ENCODE data around the gene PRX. TPM values are rescaled to one million over a fixed set of nuclear protein-coding genes. Genes with fewer than 3 reads are reported as not detected.
A peak's percentile ranks its signal among the peaks of the same experiment; 100 is the strongest.

Gene PRX
- total RNA-seq, 1 experiment from 2014 or later = 2.2 TPM

- DNase-seq = no peak
Observed at GRCh38 chr19:40366697-40367561, 46.2 kb downstream of the PRX start.

GRCh38 chr19:40365613-40366401, 47.4 kb downstream of the PRX start:
- Histone ChIP-seq H2AFZ (ENCODE audit: low read length) (peak overlapping the region; percentile 84), H3K4me1 (ENCODE audit: insufficient read depth, low read length) (no peaks in the 10 kb centered on the region), H3K9me2 (replicated peaks; ENCODE audit: low read length) (no peaks in the 10 kb centered on the region), H4K20me1 (ENCODE audit: low read length) (no peaks in the 10 kb centered on the region), H3K9ac (ENCODE audit: low read length) (peak overlapping the region; percentile 67), H3K79me2 (ENCODE audit: low read length) (no peaks in the 10 kb centered on the region), H3K4me3 (ENCODE audit: low read length) (peak overlapping the region; percentile 74), H3K27ac (ENCODE audit: low read length) (no peak overlapping the region), H3K27me3 (ENCODE audit: low read length) (no peaks in the 10 kb centered on the region), H3K36me3 (ENCODE audit: low read depth, low read length) (no peaks in the 10 kb centered on the region), H3K4me2 (ENCODE audit: low read length) (peak overlapping the region; percentile 86), H3K9me3 (ENCODE audit: low read length) (no peaks in the 10 kb centered on the region), H3F3A (ENCODE audit: low read length, unreplicated experiment) (no peaks in the 10 kb centered on the region)
- intact Hi-C loops (cut with micrococcal nuclease) = no loop called here
- ATAC-seq (peak; percentile 89), DNase-seq (peak; percentile 65)
- TF ChIP-seq EZH2 (IDR thresholded peaks at IDR 0.05; ENCODE audit: low read length, unreplicated experiment) (no peak), CTCF (conservative IDR thresholded peaks at IDR 0.05; ENCODE audit: low read depth, low read length) (no peak), EZH2phosphoT487 (IDR thresholded peaks at IDR 0.05; ENCODE audit: borderline replicate concordance, low read length) (no peak)
- no TSS peak for BruUV-seq (replicated peaks)
- ChIA-PET CTCF (interaction anchor here (0.7 kb wide), 1 partner anchor 60 kb away, joined by 3 read pairs; no protein-coding TSS in a partner anchor), POLR2A (ENCODE audit: unreplicated experiment) (interaction anchor here (0.5 kb wide), 1 partner anchor 11 kb away, joined by 5 read pairs; no protein-coding TSS in a partner anchor)

More at GRCh38 chr19:40366697-40367561, 46.2 kb downstream of the PRX start:
- ATAC-seq = no peak
- Histone ChIP-seq H3K4me3 (ENCODE audit: low read length) (no peak overlapping the region), H3K79me2 (ENCODE audit: low read length) (no peaks in the 10 kb centered on the region), H3F3A (ENCODE audit: low read length, unreplicated experiment) (no peaks in the 10 kb centered on the region), H3K9me2 (replicated peaks; ENCODE audit: low read length) (no peaks in the 10 kb centered on the region), H3K9me3 (ENCODE audit: low read length) (no peaks in the 10 kb centered on the region), H4K20me1 (ENCODE audit: low read length) (no peaks in the 10 kb centered on the region), H3K4me2 (ENCODE audit: low read length) (no peak overlapping the region), H3K27me3 (ENCODE audit: low read length) (no peaks in the 10 kb centered on the region), H2AFZ (ENCODE audit: low read length) (no peak overlapping the region), H3K36me3 (ENCODE audit: low read depth, low read length) (no peaks in the 10 kb centered on the region), H3K9ac (ENCODE audit: low read length) (no peak overlapping the region), H3K27ac (ENCODE audit: low read length) (no peak overlapping the region), H3K4me1 (ENCODE audit: insufficient read depth, low read length) (no peaks in the 10 kb centered on the region)
- CTCF ChIA-PET = no interaction called here
- POLR2A ChIA-PET (ENCODE audit: unreplicated experiment) = no interaction called here
- TF ChIP-seq CTCF (conservative IDR thresholded peaks at IDR 0.05; ENCODE audit: low read depth, low read length) (no peak), EZH2 (IDR thresholded peaks at IDR 0.05; ENCODE audit: low read length, unreplicated experiment) (no peak), EZH2phosphoT487 (IDR thresholded peaks at IDR 0.05; ENCODE audit: borderline replicate concordance, low read length) (no peak)
- intact Hi-C loops (cut with micrococcal nuclease) = no loop called here
- TSS peak; percentile 16 for BruUV-seq (replicated peaks)
